Activated B cell treated with CpG ODN at 0.5 μM for 24 hours (primary cell): ENCODE results near the gene UBAC2. TPM values are rescaled to one million over a fixed set of nuclear protein-coding genes. Genes with fewer than 3 reads are reported as not detected.

ENCODE experiments used
- ATAC-seq: fragments of 200-7000 bp; cut with Tn5 transposase; one replicate; pipeline ENCODE4 v1.10.0; 2021; ENCODE audit warnings: low read depth, mild to moderate bottlenecking, moderate library complexity
- CTCF ChIA-PET: fragments of 350-600 bp; sonication (Branson Sonifier 250); formaldehyde crosslinking; loops from one replicate; lab custom pipeline; 2021; ENCODE audit warnings: antibody characterized with exemption; lab: Charles Lee
- POLR2A ChIA-PET: fragments of 350-600 bp; sonication (Branson Sonifier 250); formaldehyde crosslinking; loops from one replicate; lab custom pipeline; 2021; ENCODE audit warnings: antibody characterized with exemption; lab: Charles Lee
- DNase-seq: peaks from one replicate; pipeline ENCODE4 v3.0.0; 2022
- H3K27ac Mint-ChIP-seq: one replicate; pipeline ENCODE4 v1.8.0; 2020; ENCODE audit warnings: mixed read lengths
- H3K27me3 Mint-ChIP-seq: one replicate; pipeline ENCODE4 v1.8.0; 2021; ENCODE audit warnings: mixed read lengths
- H3K36me3 Mint-ChIP-seq: one replicate; pipeline ENCODE4 v1.8.0; 2021; ENCODE audit warnings: low read depth, mixed read lengths
- H3K4me1 Mint-ChIP-seq: one replicate; pipeline ENCODE4 v1.8.0; 2021; ENCODE audit warnings: mixed read lengths
- H3K4me3 Mint-ChIP-seq: one replicate; pipeline ENCODE4 v1.8.0; 2020; ENCODE audit warnings: mild to moderate bottlenecking, mixed read lengths
- H3K9me3 Mint-ChIP-seq: one replicate; pipeline ENCODE4 v1.8.0; 2020; ENCODE audit warnings: mixed read lengths
- CTCF ChIP-seq: fragments of 200-600 bp; IDR thresholded peaks from one replicate; pipeline ENCODE4 v1.8.0; 2022; ENCODE audit warnings: antibody characterized with exemption, mild to moderate bottlenecking
- intact Hi-C: fragments of 100-400 bp; cut with micrococcal nuclease; formaldehyde crosslinking; loops from one replicate; pipeline ENCODE4 v1.15.1; 2024
- total RNA-seq: library from RNA; stranded (reverse); gene quantifications from 2 replicates; pipeline ENCODE4 v1.2.3, GENCODE V29; 2022

The UBAC2 gene
- total RNA-seq, 1 donor from 2014 or later: 51.0 TPM

GRCh38 chr13:99289271-99289670 is 88.6 kb downstream of the UBAC2 start:
- H3K27me3 Mint-ChIP-seq: no peaks in the 10 kb centered on the region
- intact Hi-C loops: no loop called here
- H3K27ac Mint-ChIP-seq: peak overlapping the region; percentile 86
- POLR2A ChIA-PET: interaction anchor here (0.6 to 2.8 kb wide), 5 partner anchors 11 to 74 kb away, joined by 3 to 15 read pairs (median 7); partner anchors contain the start of gene GPR183
- peaks cover 3% of the 10 kb centered on the region for H3K9me3 Mint-ChIP-seq
- no peak overlapping the region for H3K4me3 Mint-ChIP-seq
- H3K36me3 Mint-ChIP-seq: peaks cover 61% of the 10 kb centered on the region
- CTCF ChIA-PET: interaction anchor here (1.5 to 2.0 kb wide), 2 partner anchors 13 to 20 kb away, joined by 7 to 8 read pairs; no protein-coding TSS in a partner anchor
- H3K4me1 Mint-ChIP-seq: peaks cover 90% of the 10 kb centered on the region
- ATAC-seq: no peak
- no peak for TF ChIP-seq CTCF
- no peak for DNase-seq

GRCh38 chr13:99289674-99290337 is 89.2 kb downstream of the UBAC2 start:
- TF ChIP-seq CTCF: no peak
- no peaks in the 10 kb centered on the region for H3K27me3 Mint-ChIP-seq
- H3K4me1 Mint-ChIP-seq: peaks cover 87% of the 10 kb centered on the region
- no peak for DNase-seq
- POLR2A ChIA-PET: interaction anchor here (0.7 to 2.8 kb wide), 4 partner anchors 14 to 44 kb away, joined by 3 to 15 read pairs (median 10); partner anchors contain the start of gene GPR183
- peaks cover 61% of the 10 kb centered on the region for H3K36me3 Mint-ChIP-seq
- H3K9me3 Mint-ChIP-seq: peaks cover 3% of the 10 kb centered on the region
- intact Hi-C loops: no loop called here
- H3K4me3 Mint-ChIP-seq: no peak overlapping the region
- CTCF ChIA-PET: no interaction called here
- H3K27ac Mint-ChIP-seq: no peak overlapping the region
- ATAC-seq: no peak

GRCh38 chr13:99290894-99291293 is 90.2 kb downstream of the UBAC2 start:
- Mint-ChIP-seq H3K4me3 (no peak overlapping the region), H3K27ac (peak overlapping the region; percentile 21), H3K27me3 (no peaks in the 10 kb centered on the region), H3K4me1 (peaks cover 87% of the 10 kb centered on the region), H3K9me3 (peaks cover 3% of the 10 kb centered on the region), H3K36me3 (peaks cover 70% of the 10 kb centered on the region)
- ChIA-PET CTCF (no interaction called here), POLR2A (interaction anchor here (0.7 to 1.4 kb wide), 3 partner anchors 9 to 20 kb away, joined by 3 to 5 read pairs (median 4); no protein-coding TSS in a partner anchor)
- intact Hi-C loops: no loop called here
- TF ChIP-seq CTCF: no peak
- ATAC-seq: no peak
- DNase-seq: no peak

GRCh38 chr13:99293178-99293577 is 92.5 kb downstream of the UBAC2 start:
- H3K4me3 Mint-ChIP-seq: peak overlapping the region; percentile 20
- ATAC-seq (peak; percentile 32), DNase-seq (no peak)
- CTCF ChIA-PET: interaction anchor here (0.7 to 1.8 kb wide), 3 partner anchors 23 to 143 kb away, joined by 3 to 11 read pairs (median 8); no protein-coding TSS in a partner anchor
- peak overlapping the region; percentile 76 for H3K27ac Mint-ChIP-seq
- peaks cover 3% of the 10 kb centered on the region for H3K9me3 Mint-ChIP-seq
- no peaks in the 10 kb centered on the region for H3K27me3 Mint-ChIP-seq
- peaks cover 78% of the 10 kb centered on the region for H3K36me3 Mint-ChIP-seq
- intact Hi-C loops: no loop called here
- TF ChIP-seq CTCF: no peak
- POLR2A ChIA-PET: interaction anchor here (0.8 to 2.5 kb wide), 11 partner anchors 8 to 89 kb away, joined by 3 to 22 read pairs (median 4); partner anchors contain the start of gene GPR183
- peaks cover 89% of the 10 kb centered on the region for H3K4me1 Mint-ChIP-seq

GRCh38 chr13:99294198-99294597 is 93.5 kb downstream of the UBAC2 start:
- DNase-seq (no peak), ATAC-seq (no peak)
- Mint-ChIP-seq H3K27ac (no peak overlapping the region), H3K4me3 (no peak overlapping the region), H3K9me3 (peaks cover 2% of the 10 kb centered on the region), H3K4me1 (peaks cover 88% of the 10 kb centered on the region), H3K36me3 (peaks cover 75% of the 10 kb centered on the region), H3K27me3 (no peaks in the 10 kb centered on the region)
- ChIA-PET CTCF (no interaction called here), POLR2A (interaction anchor here (0.9 to 2.5 kb wide), 6 partner anchors 9 to 90 kb away, joined by 3 to 22 read pairs (median 5); partner anchors contain the start of gene GPR183)
- TF ChIP-seq CTCF: no peak
- intact Hi-C loops: no loop called here
